ENCODE results near the gene TFB2M. TPM values are rescaled to one million over a fixed set of nuclear protein-coding genes. Genes with fewer than 3 reads are reported as not detected.

The TFB2M gene
- polyA plus RNA-seq, 3 donors = 4.9 to 9.7 (median 7.9) TPM

DNA sequence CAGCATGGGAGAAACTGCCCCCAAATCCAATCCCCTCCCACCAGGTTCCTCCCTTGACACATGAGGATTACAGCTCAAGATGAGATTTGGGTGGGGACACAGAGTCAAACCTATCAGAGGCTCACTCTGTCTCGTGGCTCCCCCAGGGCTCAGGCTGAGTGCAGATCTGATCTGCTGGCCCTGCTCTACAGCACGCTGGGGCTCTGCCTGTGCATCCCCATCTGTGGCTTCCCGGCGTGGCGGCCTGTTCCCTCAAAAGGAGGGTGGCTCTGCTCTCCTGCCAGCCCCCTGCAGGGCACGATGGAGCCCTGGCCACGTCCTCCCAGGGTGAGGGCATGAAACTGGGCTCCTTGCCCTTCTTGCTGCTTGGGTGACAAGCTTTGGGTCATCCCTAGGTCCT is 39.1 kb downstream of the TFB2M start:
- peaks cover 0 to 3% (median 2%) of the 10 kb centered on the region in 3 donors for H3K27me3 Mint-ChIP-seq (ENCODE audit: low read depth in 3 of 3)
- peak overlapping the region in 1 of 7 donors; percentile 11 for H3K27ac Mint-ChIP-seq
- Histone ChIP-seq H3K4me3 (replicated peaks in 1 of 3; ENCODE audit: low read depth in 2 of 3, low read length in 3 of 3) (peak overlapping the region in 1 of 3 experiments; percentile 8), H3K4me2 (replicated peaks; ENCODE audit: extremely low read depth, low read length, poor library complexity, severe bottlenecking) (no peak overlapping the region), H3K27ac (ENCODE audit: low read depth in 1 of 2, low read length in 2 of 2) (peak overlapping the region in 1 of 2 donors; percentile 59), H3K4me1 (ENCODE audit: control insufficient read depth in 1 of 2, insufficient read depth in 2 of 2, low read length in 2 of 2) (peaks cover 7 to 10% of the 10 kb centered on the region in 2 donors), H4K20me1 (ENCODE audit: insufficient read depth, low read length) (no peaks in the 10 kb centered on the region), H2AFZ (ENCODE audit: insufficient read depth, low read depth, low read length, poor library complexity, severe bottlenecking) (peak overlapping the region; percentile 81), H3K27me3 (ENCODE audit: control insufficient read depth in 2 of 2, insufficient read depth in 2 of 2, low read length in 2 of 2) (no peaks in the 10 kb centered on the region), H3K9ac (ENCODE audit: insufficient read depth, low read length, poor library complexity, severe bottlenecking) (no peak overlapping the region), H3K9me3 (replicated peaks in 1 of 2; ENCODE audit: control insufficient read depth in 1 of 2, insufficient read depth in 1 of 2, low read length in 2 of 2) (peaks cover 23 to 82% of the 10 kb centered on the region in 2 donors), H3K36me3 (replicated peaks in 1 of 2; ENCODE audit: control insufficient read depth in 1 of 2, insufficient read depth in 2 of 2, low read length in 2 of 2) (no peaks in the 10 kb centered on the region), H3K79me2 (ENCODE audit: insufficient read depth, low read length) (no peaks in the 10 kb centered on the region)
- H3K36me3 Mint-ChIP-seq = peaks cover 0 to 3% of the 10 kb centered on the region in 2 donors
- WGBS (ENCODE audit: insufficient coverage) = 100% methylated on average over 7 of the region's 7 CpGs
- intact Hi-C loops (cut with micrococcal nuclease) = no loop called here
- H3K4me1 Mint-ChIP-seq = peaks cover 11% of the 10 kb centered on the region
- H3K4me3 Mint-ChIP-seq = no peak overlapping the region
- peaks cover 22 to 76% (median 61%) of the 10 kb centered on the region in 7 donors for H3K9me3 Mint-ChIP-seq
- no peak for DNase-seq
- TF ChIP-seq, protein P1, sequence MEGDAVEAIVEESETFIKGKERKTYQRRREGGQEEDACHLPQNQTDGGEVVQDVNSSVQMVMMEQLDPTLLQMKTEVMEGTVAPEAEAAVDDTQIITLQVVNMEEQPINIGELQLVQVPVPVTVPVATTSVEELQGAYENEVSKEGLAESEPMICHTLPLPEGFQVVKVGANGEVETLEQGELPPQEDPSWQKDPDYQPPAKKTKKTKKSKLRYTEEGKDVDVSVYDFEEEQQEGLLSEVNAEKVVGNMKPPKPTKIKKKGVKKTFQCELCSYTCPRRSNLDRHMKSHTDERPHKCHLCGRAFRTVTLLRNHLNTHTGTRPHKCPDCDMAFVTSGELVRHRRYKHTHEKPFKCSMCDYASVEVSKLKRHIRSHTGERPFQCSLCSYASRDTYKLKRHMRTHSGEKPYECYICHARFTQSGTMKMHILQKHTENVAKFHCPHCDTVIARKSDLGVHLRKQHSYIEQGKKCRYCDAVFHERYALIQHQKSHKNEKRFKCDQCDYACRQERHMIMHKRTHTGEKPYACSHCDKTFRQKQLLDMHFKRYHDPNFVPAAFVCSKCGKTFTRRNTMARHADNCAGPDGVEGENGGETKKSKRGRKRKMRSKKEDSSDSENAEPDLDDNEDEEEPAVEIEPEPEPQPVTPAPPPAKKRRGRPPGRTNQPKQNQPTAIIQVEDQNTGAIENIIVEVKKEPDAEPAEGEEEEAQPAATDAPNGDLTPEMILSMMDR (IDR thresholded peaks at IDR 0.05) = no peak

DNA sequence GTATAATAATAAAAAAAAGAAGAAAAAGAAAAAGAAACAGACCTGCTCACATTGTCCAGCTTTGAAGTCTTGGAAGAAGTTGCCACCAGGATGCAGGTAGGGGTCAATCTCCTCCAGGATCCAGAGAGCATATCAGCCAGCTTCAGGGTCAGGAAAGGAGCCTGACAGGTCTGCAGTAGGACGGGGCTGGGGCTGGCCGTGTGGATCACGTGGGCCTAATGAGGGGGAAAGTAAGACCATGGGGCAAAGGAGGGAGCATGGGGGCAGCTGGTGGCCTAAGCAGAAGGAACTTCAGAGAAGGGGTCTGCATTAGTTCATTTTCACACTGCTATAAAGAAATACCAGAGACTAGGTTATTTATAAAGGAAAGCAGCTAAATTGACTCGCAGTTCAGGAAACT is 39.7 kb downstream of the TFB2M start:
- H3K9me3 ChIP-seq (replicated peaks in 1 of 2; ENCODE audit: control insufficient read depth in 1 of 2, insufficient read depth in 1 of 2, low read length in 2 of 2) = peaks cover 22 to 86% of the 10 kb centered on the region in 2 donors
- WGBS (ENCODE audit: insufficient coverage) = 97% methylated on average over 3 of the region's 4 CpGs
- H3K27me3 ChIP-seq (ENCODE audit: control insufficient read depth in 2 of 2, insufficient read depth in 2 of 2, low read length in 2 of 2) = no peaks in the 10 kb centered on the region
- no peaks in the 10 kb centered on the region for H4K20me1 ChIP-seq (ENCODE audit: insufficient read depth, low read length)
- H2AFZ ChIP-seq (ENCODE audit: insufficient read depth, low read depth, low read length, poor library complexity, severe bottlenecking) = no peak overlapping the region
- H3K4me3 ChIP-seq (replicated peaks in 1 of 3; ENCODE audit: low read depth in 2 of 3, low read length in 3 of 3) = no peak overlapping the region
- no peak overlapping the region for H3K4me3 Mint-ChIP-seq
- peaks cover 11% of the 10 kb centered on the region for H3K4me1 Mint-ChIP-seq
- peaks cover 0 to 3% (median 2%) of the 10 kb centered on the region in 3 donors for H3K27me3 Mint-ChIP-seq (ENCODE audit: low read depth in 3 of 3)
- intact Hi-C loops (cut with micrococcal nuclease) = no loop called here
- no peaks in the 10 kb centered on the region for H3K36me3 ChIP-seq (replicated peaks in 1 of 2; ENCODE audit: control insufficient read depth in 1 of 2, insufficient read depth in 2 of 2, low read length in 2 of 2)
- no peaks in the 10 kb centered on the region for H3K79me2 ChIP-seq (ENCODE audit: insufficient read depth, low read length)
- no peak for DNase-seq
- H3K9ac ChIP-seq (ENCODE audit: insufficient read depth, low read length, poor library complexity, severe bottlenecking) = no peak overlapping the region
- no peak overlapping the region for H3K27ac ChIP-seq (ENCODE audit: low read depth in 1 of 2, low read length in 2 of 2)
- H3K4me2 ChIP-seq (replicated peaks; ENCODE audit: extremely low read depth, low read length, poor library complexity, severe bottlenecking) = no peak overlapping the region
- TF ChIP-seq, protein P1 (IDR thresholded peaks at IDR 0.05) = no peak
- H3K36me3 Mint-ChIP-seq = peaks cover 0 to 3% of the 10 kb centered on the region in 2 donors
- peaks cover 21 to 77% (median 63%) of the 10 kb centered on the region in 7 donors for H3K9me3 Mint-ChIP-seq
- H3K27ac Mint-ChIP-seq = no peak overlapping the region
- peaks cover 7 to 10% of the 10 kb centered on the region in 2 donors for H3K4me1 ChIP-seq (ENCODE audit: control insufficient read depth in 1 of 2, insufficient read depth in 2 of 2, low read length in 2 of 2)

Measured in CD14-positive monocyte (primary cell).